GM12872 (cell line): ENCODE results near the gene FRAS1.

ENCODE experiments used
- CTCF ChIP-seq: IDR thresholded peaks from 3 replicates; pipeline ENCODE4 v1.5.1; 2011; ENCODE audit warnings: low read depth, mild to moderate bottlenecking, low read length, moderate library complexity; ENCODE audit not compliant: insufficient read depth

The FRAS1 gene

GRCh38 chr4:78324625-78325024 is 267.5 kb downstream of the FRAS1 start:
- TF ChIP-seq CTCF, result no peak

DNA sequence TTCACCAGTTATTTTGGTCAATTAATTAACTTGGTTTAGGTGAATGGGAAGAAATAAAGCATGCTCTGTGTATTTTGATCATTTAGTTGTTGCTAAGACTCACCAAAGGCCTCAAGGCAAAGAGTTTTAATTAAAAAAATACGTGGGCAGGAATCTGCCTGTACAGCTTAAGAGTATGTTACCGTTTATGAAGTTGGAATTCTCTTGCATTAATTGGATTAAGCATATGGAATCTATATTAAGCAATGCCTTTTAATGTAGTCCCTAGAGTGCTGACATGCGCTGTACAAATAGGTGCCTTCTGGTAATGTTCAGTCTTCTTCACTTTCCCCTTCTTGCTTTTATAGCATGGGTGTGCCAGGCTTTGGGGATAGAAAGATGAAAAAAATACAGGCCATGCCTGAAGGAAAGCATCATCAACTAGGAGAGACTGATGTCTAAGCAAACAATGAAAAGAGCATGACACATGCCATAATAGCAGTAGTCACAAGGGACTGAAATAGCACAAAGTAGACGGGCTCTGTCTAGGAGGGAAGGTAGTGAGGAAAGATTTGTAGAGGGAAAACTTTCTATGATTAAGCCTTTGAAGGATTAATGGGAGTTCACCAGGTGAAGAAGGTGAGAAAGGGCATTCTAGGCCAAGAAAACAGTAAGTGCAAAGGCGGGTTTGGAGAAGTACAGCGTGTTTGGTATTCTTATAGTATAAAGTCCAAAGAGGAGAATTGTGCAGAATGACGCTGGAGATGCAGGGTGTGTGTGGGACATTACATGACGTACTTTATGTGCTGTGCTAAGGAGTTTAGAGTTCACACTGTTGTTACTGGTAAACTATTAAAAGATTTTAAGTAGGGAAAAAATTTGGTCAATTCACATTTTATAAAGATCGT is 268.4 kb downstream of the FRAS1 start:
- no peak for TF ChIP-seq CTCF

- TF ChIP-seq CTCF, result no peak
Observed at GRCh38 chr4:78331186-78331585, 274.1 kb downstream of the FRAS1 start.

GRCh38 chr4:78331965-78332364 is 274.8 kb downstream of the FRAS1 start:
- TF ChIP-seq CTCF, result no peak

DNA sequence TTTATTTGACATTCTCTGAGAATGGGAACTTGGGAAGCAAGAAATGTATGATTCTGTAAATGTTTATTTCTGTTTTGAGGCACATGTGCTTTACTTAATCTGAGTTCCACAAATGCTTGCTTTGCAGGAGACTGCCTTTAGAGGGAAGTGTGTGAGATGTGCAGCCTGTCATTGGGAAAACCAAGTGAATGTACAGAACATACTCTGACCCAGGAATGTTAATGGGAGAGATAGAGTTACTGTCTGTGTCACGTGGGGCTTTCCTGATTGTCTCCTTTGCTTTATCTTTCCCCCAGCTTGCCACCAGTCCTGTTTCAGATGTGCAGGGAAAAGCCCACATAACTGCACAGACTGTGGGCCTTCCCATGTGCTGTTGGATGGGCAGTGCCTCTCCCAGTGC is 275.9 kb downstream of the FRAS1 start:
- no peak for TF ChIP-seq CTCF

DNA sequence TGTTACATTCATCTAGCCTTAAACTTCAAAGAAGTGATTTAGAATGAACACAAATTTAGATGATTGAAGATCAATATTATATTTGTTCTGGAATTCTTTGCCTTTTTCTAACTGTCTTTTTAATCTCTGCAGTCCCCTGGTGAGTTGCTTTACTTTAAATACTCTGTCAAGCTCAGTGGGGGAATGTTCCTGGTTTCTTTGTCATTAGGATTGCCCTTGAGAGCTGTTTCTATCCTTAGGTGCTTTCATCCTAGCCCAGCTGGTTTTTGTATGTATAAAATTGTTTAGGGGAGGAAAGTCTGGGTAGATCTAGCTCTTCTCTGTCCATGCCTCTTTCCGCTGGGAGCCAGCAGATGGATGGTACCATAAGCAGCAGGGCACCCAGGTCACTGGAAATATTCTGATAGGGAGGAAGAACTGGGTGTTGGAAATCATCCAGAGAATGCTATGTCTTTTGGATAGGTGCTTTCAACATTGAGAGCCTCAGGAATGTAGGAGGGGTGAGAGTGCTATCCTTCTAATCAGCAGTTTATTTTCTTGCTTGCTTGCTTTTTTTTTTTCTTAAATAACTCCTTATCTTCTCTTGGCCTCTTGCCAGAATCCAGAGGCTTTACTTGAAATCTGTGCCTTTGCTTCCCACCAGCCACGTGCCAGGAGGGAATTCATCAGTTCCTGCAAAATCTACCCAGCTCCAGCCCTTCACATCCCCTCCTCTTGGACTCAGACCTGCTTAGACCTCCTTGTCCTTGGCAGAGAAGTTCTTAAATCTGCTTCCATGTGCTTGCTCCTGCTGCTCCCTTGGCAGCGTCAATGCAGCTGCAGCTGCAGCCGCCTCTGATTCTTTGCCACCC is 279.2 kb downstream of the FRAS1 start:
- TF ChIP-seq CTCF, result no peak

- no peak for TF ChIP-seq CTCF
Observed at GRCh38 chr4:78337244-78338020, 280.3 kb downstream of the FRAS1 start.
